ENCODE data around the gene LORICRIN.

The LORICRIN gene

GRCh38 chr1:153259387-153259786 lies at the start of gene LORICRIN:
LORICRIN (plus strand) TSS chr1:153259687; CDS start chr1:153260950, 1,263 bp downstream.
- TF ChIP-seq GATA2 (IDR thresholded peaks at IDR 0.05; ENCODE audit: low read depth, low read length) (no peak), GATA3 (IDR thresholded peaks at IDR 0.05; ENCODE audit: low read depth, low read length) (no peak)

- TF ChIP-seq GATA2 (IDR thresholded peaks at IDR 0.05; ENCODE audit: low read depth, low read length), result no peak
- TF ChIP-seq GATA3 (IDR thresholded peaks at IDR 0.05; ENCODE audit: low read depth, low read length), result no peak
Measured at GRCh38 chr1:153210206-153210605, 49.3 kb upstream of the LORICRIN start.

GRCh38 chr1:153212201-153212600 lies 47.3 kb upstream of the LORICRIN start:
- TF ChIP-seq GATA3 (IDR thresholded peaks at IDR 0.05; ENCODE audit: low read depth, low read length), result no peak
- TF ChIP-seq GATA2 (IDR thresholded peaks at IDR 0.05; ENCODE audit: low read depth, low read length), result no peak

- TF ChIP-seq GATA3 (IDR thresholded peaks at IDR 0.05; ENCODE audit: low read depth, low read length) (no peak), GATA2 (IDR thresholded peaks at IDR 0.05; ENCODE audit: low read depth, low read length) (no peak)
Measured at GRCh38 chr1:153213519-153213918, 46.0 kb upstream of the LORICRIN start.

GRCh38 chr1:153217212-153217611 lies 42.3 kb upstream of the LORICRIN start, which contains the start of gene PRR9:
PRR9 (plus strand) TSS chr1:153217584; CDS start chr1:153218145, 561 bp downstream.
- no peak for TF ChIP-seq GATA2 (IDR thresholded peaks at IDR 0.05; ENCODE audit: low read depth, low read length)
- no peak for TF ChIP-seq GATA3 (IDR thresholded peaks at IDR 0.05; ENCODE audit: low read depth, low read length)

GRCh38 chr1:153217744-153218416 lies 41.6 kb upstream of the LORICRIN start:
- no peak for TF ChIP-seq GATA2 (IDR thresholded peaks at IDR 0.05; ENCODE audit: low read depth, low read length)
- TF ChIP-seq GATA3 (IDR thresholded peaks at IDR 0.05; ENCODE audit: low read depth, low read length), result no peak

GRCh38 chr1:153220606-153221303 lies 38.7 kb upstream of the LORICRIN start:
- no peak for TF ChIP-seq GATA3 (IDR thresholded peaks at IDR 0.05; ENCODE audit: low read depth, low read length)
- TF ChIP-seq GATA2 (IDR thresholded peaks at IDR 0.05; ENCODE audit: low read depth, low read length), result no peak

- no peak for TF ChIP-seq GATA3 (IDR thresholded peaks at IDR 0.05; ENCODE audit: low read depth, low read length)
- TF ChIP-seq GATA2 (IDR thresholded peaks at IDR 0.05; ENCODE audit: low read depth, low read length), result no peak
Measured at GRCh38 chr1:153227810-153228209, 31.7 kb upstream of the LORICRIN start.

GRCh38 chr1:153228491-153228890 lies 31.0 kb upstream of the LORICRIN start:
- TF ChIP-seq GATA3 (IDR thresholded peaks at IDR 0.05; ENCODE audit: low read depth, low read length) (no peak), GATA2 (IDR thresholded peaks at IDR 0.05; ENCODE audit: low read depth, low read length) (no peak)

GRCh38 chr1:153231363-153231762 lies 28.1 kb upstream of the LORICRIN start:
- TF ChIP-seq GATA2 (IDR thresholded peaks at IDR 0.05; ENCODE audit: low read depth, low read length), result no peak
- no peak for TF ChIP-seq GATA3 (IDR thresholded peaks at IDR 0.05; ENCODE audit: low read depth, low read length)

GRCh38 chr1:153231785-153232184 lies 27.7 kb upstream of the LORICRIN start:
- no peak for TF ChIP-seq GATA3 (IDR thresholded peaks at IDR 0.05; ENCODE audit: low read depth, low read length)
- TF ChIP-seq GATA2 (IDR thresholded peaks at IDR 0.05; ENCODE audit: low read depth, low read length), result no peak

GRCh38 chr1:153232553-153232952 lies 26.9 kb upstream of the LORICRIN start:
- TF ChIP-seq GATA3 (IDR thresholded peaks at IDR 0.05; ENCODE audit: low read depth, low read length) (no peak), GATA2 (IDR thresholded peaks at IDR 0.05; ENCODE audit: low read depth, low read length) (no peak)

- TF ChIP-seq GATA3 (IDR thresholded peaks at IDR 0.05; ENCODE audit: low read depth, low read length), result no peak
- no peak for TF ChIP-seq GATA2 (IDR thresholded peaks at IDR 0.05; ENCODE audit: low read depth, low read length)
Measured at GRCh38 chr1:153233448-153233847, 26.0 kb upstream of the LORICRIN start.

GRCh38 chr1:153238527-153238926 lies 21.0 kb upstream of the LORICRIN start:
- TF ChIP-seq GATA3 (IDR thresholded peaks at IDR 0.05; ENCODE audit: low read depth, low read length), result no peak
- no peak for TF ChIP-seq GATA2 (IDR thresholded peaks at IDR 0.05; ENCODE audit: low read depth, low read length)

- TF ChIP-seq GATA2 (IDR thresholded peaks at IDR 0.05; ENCODE audit: low read depth, low read length) (no peak), GATA3 (IDR thresholded peaks at IDR 0.05; ENCODE audit: low read depth, low read length) (no peak)
Measured at GRCh38 chr1:153242160-153242559, 17.3 kb upstream of the LORICRIN start.

Data from SH-SY5Y (cell line).